HepG2 (cell line): ENCODE data around the gene RPS19BP1. TPM values are rescaled to one million over a fixed set of nuclear protein-coding genes. Genes with fewer than 3 reads are reported as not detected.

Source experiments
- ATAC-seq: fragments of 200-7000 bp; cut with Tn5 transposase; 3 replicates; pipeline ENCODE4 v1.9.1; 2020; ENCODE audit warnings: mild to moderate bottlenecking, moderate library complexity
- BruUV-seq: library from RNA; stranded (reverse); fragments of 400-500 nt; replicated peaks from 2 replicates; lab custom pipeline; 2021; lab: Mats Ljungman, UMichigan
- CTCF ChIA-PET: fragments of 300-600 bp; formaldehyde crosslinking; extraction: SDS; loops from one replicate; lab custom pipeline; 2021; ENCODE audit warnings: low total read pairs, inconsistent platforms, low intra/inter-chr PET ratio; lab: Yijun Ruan, JAX
- POLR2A ChIA-PET: fragments of 350-600 bp; sonication (Branson Sonifier 250); formaldehyde crosslinking; loops from one replicate; lab custom pipeline; 2020; ENCODE audit warnings: antibody characterized with exemption, inconsistent platforms; lab: Yijun Ruan, JAX
- DNase-seq: peaks from one replicate; pipeline ENCODE4 v3.0.0-alpha.2; 2015; ENCODE audit warnings: low spot score
- FAIRE-seq: peaks from 3 replicates; lab custom pipeline; 2011; peaks lifted over from hg19 to GRCh38; lab: Jason Lieb, UNC
- H2AFZ ChIP-seq: one replicate; pipeline ENCODE4 v1.6.1; 2011; ENCODE audit warnings: low read length, inconsistent platforms
- H3K27ac ChIP-seq: fragments of 300-600 bp; 3 replicates; pipeline ENCODE4 v1.8.0; 2011; ENCODE audit warnings: mixed run types, mild to moderate bottlenecking, mixed read lengths, low read length, inconsistent platforms; ENCODE audit not compliant: insufficient read depth; ENCODE audit errors: extremely low read length
- H3K27me3 ChIP-seq, 2 experiments: fragments of 200-600 bp in 1 of 2; 2 replicates in 1 of 2; 3 replicates in 1 of 2; pipeline versions ENCODE4 v1.6.0 to v1.8.0; 2011; ENCODE audit warnings: low read length in 2 of 2, mild to moderate bottlenecking in 2 of 2, moderate library complexity in 2 of 2, inconsistent platforms in 1 of 2; ENCODE audit not compliant: insufficient read depth in 2 of 2, control insufficient read depth in 1 of 2
- H3K36me3 ChIP-seq, 2 experiments: fragments of 200-600 bp in 1 of 2; replicated peaks in 1 of 2; 2 replicates in 1 of 2; 3 replicates in 1 of 2; pipeline versions ENCODE4 v1.5.1 to v1.8.0; 2011; ENCODE audit warnings: low read length in 2 of 2, inconsistent platforms in 1 of 2; ENCODE audit not compliant: insufficient read depth in 2 of 2, control insufficient read depth in 1 of 2
- H3K4me1 ChIP-seq: 2 replicates; pipeline ENCODE4 v1.5.1; 2012; ENCODE audit warnings: low read length, inconsistent platforms; ENCODE audit not compliant: insufficient read depth
- H3K4me2 ChIP-seq: 2 replicates; pipeline ENCODE4 v1.6.0; 2011; ENCODE audit warnings: low read depth, low read length, inconsistent platforms
- H3K4me3 ChIP-seq, 3 experiments: fragments of 200-600 bp in 1 of 3; sonication (generic), shearing (Covaris generic) in 1 of 3; replicated peaks in 1 of 3; 2 replicates each; pipeline ENCODE4 v1.5.1; 2011 to 2016; ENCODE audit warnings: low read length in 3 of 3, inconsistent platforms in 2 of 3, low read depth in 2 of 3, mild to moderate bottlenecking in 2 of 3, control low read depth in 1 of 3, mixed read lengths in 1 of 3; ENCODE audit not compliant: insufficient read depth in 1 of 3
- H3K79me2 ChIP-seq: one replicate; pipeline ENCODE4 v1.6.1; 2011; ENCODE audit warnings: low read length, inconsistent platforms; ENCODE audit not compliant: insufficient read depth
- H3K9ac ChIP-seq: 2 replicates; pipeline ENCODE4 v1.6.0; 2011; ENCODE audit warnings: mild to moderate bottlenecking, low read depth, low read length, inconsistent platforms; ENCODE audit not compliant: insufficient read depth
- H3K9me3 ChIP-seq: 2 replicates; pipeline ENCODE4 v1.5.1; 2012; ENCODE audit warnings: mild to moderate bottlenecking, low read length
- H4K20me1 ChIP-seq: 2 replicates; pipeline ENCODE4 v1.6.0; 2011; ENCODE audit warnings: inconsistent platforms, mild to moderate bottlenecking, low read length, moderate library complexity; ENCODE audit not compliant: insufficient read depth
- CREB1 ChIP-seq, 2 experiments: fragments of 450-650 bp in 1 of 2; IDR thresholded peaks; 2 replicates each; pipeline ENCODE4 v1.6.1; 2016 to 2017; ENCODE audit warnings: control low read depth in 1 of 2, mild to moderate bottlenecking in 1 of 2, missing compliant biosample characterization in 1 of 2, missing genetic modification characterization in 1 of 2
- CREM ChIP-seq, 2 experiments: sonication (generic) in 1 of 2; formaldehyde crosslinking in 1 of 2; IDR thresholded peaks; 2 replicates each; pipeline versions ENCODE4 v1.4.0 to v1.6.1; 2016 to 2020; ENCODE audit warnings: antibody characterized with exemption in 1 of 2, mild to moderate bottlenecking in 1 of 2, missing genetic modification reagents in 1 of 2
- ESRRA ChIP-seq: sonication (generic); formaldehyde crosslinking; IDR thresholded peaks from 2 replicates; pipeline ENCODE4 v1.5.1; 2020; ENCODE audit warnings: mild to moderate bottlenecking, low read depth, missing genetic modification reagents
- FOSL1 ChIP-seq: sonication (generic); formaldehyde crosslinking; IDR thresholded peaks from 2 replicates; pipeline ENCODE4 v1.9.0; 2021; ENCODE audit warnings: missing genetic modification reagents, borderline replicate concordance
- FOXP1 ChIP-seq, 2 experiments: fragments of 450-650 bp in 1 of 2; IDR thresholded peaks; 2 replicates each; pipeline ENCODE4 v1.6.1; 2017 to 2018; ENCODE audit warnings: antibody characterized with exemption in 1 of 2
- IKZF4 ChIP-seq: sonication (generic); formaldehyde crosslinking; IDR thresholded peaks from 2 replicates; pipeline ENCODE4 v1.5.1; 2020; ENCODE audit warnings: borderline replicate concordance, mild to moderate bottlenecking, low read depth, missing genetic modification reagents; ENCODE audit errors: not compliant biosample characterization
- MLXIP ChIP-seq: sonication (generic); formaldehyde crosslinking; IDR thresholded peaks from 2 replicates; pipeline ENCODE4 v1.9.0; 2021; ENCODE audit warnings: missing genetic modification reagents, borderline replicate concordance
- MTA3 ChIP-seq: sonication (generic); formaldehyde crosslinking; IDR thresholded peaks from 2 replicates; pipeline ENCODE4 v1.4.0; 2020; ENCODE audit warnings: missing genetic modification reagents
- NCOR1 ChIP-seq: fragments of 200-600 bp; sonication (generic); IDR thresholded peaks from 2 replicates; pipeline ENCODE4 v1.7.0; 2017; ENCODE audit warnings: antibody characterized with exemption, low read length, borderline replicate concordance
- NR2F6 ChIP-seq, 2 experiments: IDR thresholded peaks; 2 replicates each; pipeline ENCODE4 v1.6.1; 2016; ENCODE audit warnings: antibody characterized with exemption in 1 of 2, mild to moderate bottlenecking in 1 of 2
- RCOR2 ChIP-seq: IDR thresholded peaks from 2 replicates; pipeline ENCODE4 v1.6.1; 2016; ENCODE audit warnings: missing biosample characterization, missing genetic modification reagents
- YEATS2 ChIP-seq: sonication (generic); formaldehyde crosslinking; IDR thresholded peaks from 2 replicates; pipeline ENCODE4 v1.4.0; 2020; ENCODE audit warnings: missing genetic modification reagents, borderline replicate concordance
- ZNF263 ChIP-seq: sonication (generic); formaldehyde crosslinking; IDR thresholded peaks from 2 replicates; pipeline ENCODE4 v1.4.0; 2020; ENCODE audit warnings: missing genetic modification reagents
- WGBS: methylation state at CpG from one replicate; pipeline ENCODE4 v1.1.6; 2017; ENCODE audit warnings: low lambda C conversion rate; 5-methylcytosine and 5-hydroxymethylcytosine counted together
- in situ Hi-C: cut with HindIII; loops from 2 replicates; pipeline ENCODE4 v1.10.0; 2017; ENCODE audit warnings: low pct_unique_long_range_greater_than_20kb; ENCODE audit not compliant: extremely low pct_ligation_motif_present
- intact Hi-C: fragments of 100-400 bp; cut with micrococcal nuclease; formaldehyde crosslinking; loops from one replicate; pipeline ENCODE4 v1.10.0; 2022; ENCODE audit not compliant: unreplicated experiment
- polyA plus RNA-seq, 8 experiments: library from polyadenylated mRNA; depleted of rRNA in 3 of 8; stranded (reverse) in 7 of 8; unstranded in 1 of 8; fragments of >200 nt; fragmentation: Illumina TruSeq in 4 of 8; extraction: Trizol in 4 of 8; gene quantifications; 2 replicates each; pipeline versions ENCODE4 v1.2.1 to v1.2.3, GENCODE V29; 2011 to 2016; ENCODE audit warnings: low read depth in 4 of 8, missing spikeins in 1 of 8, mixed read lengths in 1 of 8; ENCODE audit not compliant: insufficient read depth in 1 of 8
- total RNA-seq, 5 experiments: library from RNA; depleted of rRNA; stranded (reverse); fragments of >200 nt; fragmentation: Illumina TruSeq; extraction: Trizol; gene quantifications; 2 replicates each; pipeline ENCODE4 v1.2.3, GENCODE V29; 2016; ENCODE audit warnings: low read depth in 1 of 5
- TF ChIP-seq, protein P1 (sequence below): sonication (generic); formaldehyde crosslinking; IDR thresholded peaks from 2 replicates; pipeline ENCODE4 v1.8.1; 2023; ENCODE audit warnings: mild to moderate bottlenecking, missing genetic modification reagents

RPS19BP1 gene
- total and polyA plus RNA-seq, 2 of the 13 experiments (the other 11 are each of a cell fraction or from before 2014, with no cell fraction given): 44.3 to 81.3 TPM

GRCh38 chr22:39558950-39559349 lies 26.4 kb upstream of the RPS19BP1 start:
- POLR2A ChIA-PET: no interaction called here
- Histone ChIP-seq H3K27ac (no peak overlapping the region), H3K79me2 (no peaks in the 10 kb centered on the region), H3K9me3 (no peaks in the 10 kb centered on the region), H2AFZ (no peak overlapping the region), H3K4me3 (no peak overlapping the region), H3K9ac (no peak overlapping the region), H3K4me2 (no peak overlapping the region), H3K4me1 (no peaks in the 10 kb centered on the region), H3K36me3 (no peaks in the 10 kb centered on the region), H4K20me1 (no peaks in the 10 kb centered on the region), H3K27me3 (peaks cover 9 to 37% of the 10 kb centered on the region in 2 experiments; a peak in 4 of 5 replicates)
- FAIRE-seq (no peak), DNase-seq (no peak), ATAC-seq (no peak)
- no TSS peak for BruUV-seq
- 62% methylated on average over 8 of the region's 14 CpGs for WGBS
- TF ChIP-seq IKZF4 (CRISPR knock-in tag): no peak
- TF ChIP-seq ZNF263 (CRISPR knock-in tag): peak; percentile 47; the same call in 1 of the 2 replicates
- CTCF ChIA-PET: no interaction called here
- intact Hi-C loops (no loop called here), in situ Hi-C loops (no loop called here)

- H3K79me2 ChIP-seq: no peaks in the 10 kb centered on the region
- H3K4me1 ChIP-seq: no peaks in the 10 kb centered on the region
- no TSS peak for BruUV-seq
- H3K9me3 ChIP-seq: no peaks in the 10 kb centered on the region
- DNase-seq: no peak
- in situ Hi-C loops: no loop called here
- H3K9ac ChIP-seq: no peak overlapping the region
- H3K36me3 ChIP-seq: no peaks in the 10 kb centered on the region
- ChIA-PET POLR2A (no interaction called here), CTCF (no interaction called here)
- H3K27ac ChIP-seq: no peak overlapping the region
- no peak overlapping the region for H2AFZ ChIP-seq
- intact Hi-C loops: no loop called here
- no peaks in the 10 kb centered on the region for H4K20me1 ChIP-seq
- WGBS: 46% methylated on average over 16 of the region's 34 CpGs
- FAIRE-seq: no peak
- H3K27me3 ChIP-seq: peaks cover 9 to 37% of the 10 kb centered on the region in 2 experiments; a peak in 4 of 5 replicates
- ATAC-seq: no peak
- no peak overlapping the region for H3K4me3 ChIP-seq
- H3K4me2 ChIP-seq: no peak overlapping the region
- no peak for TF ChIP-seq CREM (IDR thresholded peaks at IDR 0.05)
- TF ChIP-seq CREM (CRISPR knock-in tag; IDR thresholded peaks at IDR 0.05): no peak
- TF ChIP-seq, protein P1, sequence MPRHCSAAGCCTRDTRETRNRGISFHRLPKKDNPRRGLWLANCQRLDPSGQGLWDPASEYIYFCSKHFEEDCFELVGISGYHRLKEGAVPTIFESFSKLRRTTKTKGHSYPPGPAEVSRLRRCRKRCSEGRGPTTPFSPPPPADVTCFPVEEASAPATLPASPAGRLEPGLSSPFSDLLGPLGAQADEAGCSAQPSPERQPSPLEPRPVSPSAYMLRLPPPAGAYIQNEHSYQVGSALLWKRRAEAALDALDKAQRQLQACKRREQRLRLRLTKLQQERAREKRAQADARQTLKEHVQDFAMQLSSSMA (CRISPR knock-in tag): no peak
- TF ChIP-seq FOSL1 (CRISPR knock-in tag): no peak
- TF ChIP-seq RCOR2 (CRISPR knock-in tag): no peak
- TF ChIP-seq YEATS2 (CRISPR knock-in tag): no peak
- TF ChIP-seq MTA3 (CRISPR knock-in tag): no peak
- TF ChIP-seq ESRRA (CRISPR knock-in tag): no peak
- no peak for TF ChIP-seq NR2F6 (IDR thresholded peaks at IDR 0.05)
- TF ChIP-seq NR2F6 (CRISPR knock-in tag; IDR thresholded peaks at IDR 0.05): no peak
- no peak for TF ChIP-seq MLXIP
- TF ChIP-seq CREB1 (IDR thresholded peaks at IDR 0.05): no peak
- no peak for TF ChIP-seq CREB1 (CRISPR knock-in tag; IDR thresholded peaks at IDR 0.05)
- no peak for TF ChIP-seq FOXP1 (IDR thresholded peaks at IDR 0.05)
- no peak for TF ChIP-seq FOXP1 (CRISPR knock-in tag; IDR thresholded peaks at IDR 0.05)
- TF ChIP-seq NCOR1: no peak
These were observed 25.7 kb upstream of the RPS19BP1 start for GRCh38 chr22:39558254-39558727.
